22Rv1 (cell line): Measurements from ENCODE around the gene IRGC.

ENCODE experiments used
- ZFX ChIP-seq: fragments of 450-650 bp; IDR thresholded peaks from 2 replicates; pipeline ENCODE4 v1.6.1; 2017; ENCODE audit warnings: antibody characterized with exemption, borderline replicate concordance
- TF ChIP-seq, protein P1 (sequence below): fragments of 450-650 bp; IDR thresholded peaks from 2 replicates; pipeline ENCODE4 v1.5.1; 2017; ENCODE audit warnings: mild to moderate bottlenecking

DNA sequence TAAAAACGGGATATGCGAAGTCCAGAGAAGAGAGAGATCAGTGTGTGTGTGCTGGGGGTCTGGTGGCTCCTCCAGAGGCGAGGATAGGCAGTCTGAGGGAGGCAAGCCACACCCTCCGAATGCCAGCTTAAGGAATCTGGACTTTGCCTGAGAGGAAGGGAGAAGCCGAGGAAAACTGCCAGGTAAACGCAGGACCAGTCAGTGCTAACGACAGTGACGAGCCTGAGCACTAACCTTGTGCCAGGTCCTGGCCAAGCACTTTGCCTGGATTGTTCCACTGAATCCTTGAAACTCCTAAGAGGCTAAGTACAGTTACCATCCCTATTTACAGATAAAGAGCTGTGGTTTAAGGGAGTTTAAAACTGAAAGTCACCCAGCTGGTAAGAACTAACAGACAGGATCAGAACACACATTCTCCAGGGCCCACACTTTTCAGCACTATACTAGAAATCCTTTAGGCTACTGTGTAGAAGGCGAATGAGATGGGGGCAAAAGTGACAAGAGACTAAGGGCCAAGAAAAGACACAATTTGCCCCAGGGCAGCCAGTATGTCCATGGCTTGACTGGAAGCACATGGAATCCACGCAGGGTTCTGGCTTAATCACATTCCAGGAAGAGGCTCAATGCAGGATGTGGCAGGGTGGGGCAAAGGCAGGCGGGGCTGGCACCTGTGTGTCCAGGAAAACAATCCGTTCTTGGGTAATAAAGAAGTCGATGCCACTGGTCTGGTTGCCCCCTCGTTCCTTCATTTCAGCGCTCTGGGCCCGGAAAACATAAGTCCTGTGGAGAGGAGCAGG, 23.8 kb downstream of the IRGC start:
- TF ChIP-seq, protein P1, sequence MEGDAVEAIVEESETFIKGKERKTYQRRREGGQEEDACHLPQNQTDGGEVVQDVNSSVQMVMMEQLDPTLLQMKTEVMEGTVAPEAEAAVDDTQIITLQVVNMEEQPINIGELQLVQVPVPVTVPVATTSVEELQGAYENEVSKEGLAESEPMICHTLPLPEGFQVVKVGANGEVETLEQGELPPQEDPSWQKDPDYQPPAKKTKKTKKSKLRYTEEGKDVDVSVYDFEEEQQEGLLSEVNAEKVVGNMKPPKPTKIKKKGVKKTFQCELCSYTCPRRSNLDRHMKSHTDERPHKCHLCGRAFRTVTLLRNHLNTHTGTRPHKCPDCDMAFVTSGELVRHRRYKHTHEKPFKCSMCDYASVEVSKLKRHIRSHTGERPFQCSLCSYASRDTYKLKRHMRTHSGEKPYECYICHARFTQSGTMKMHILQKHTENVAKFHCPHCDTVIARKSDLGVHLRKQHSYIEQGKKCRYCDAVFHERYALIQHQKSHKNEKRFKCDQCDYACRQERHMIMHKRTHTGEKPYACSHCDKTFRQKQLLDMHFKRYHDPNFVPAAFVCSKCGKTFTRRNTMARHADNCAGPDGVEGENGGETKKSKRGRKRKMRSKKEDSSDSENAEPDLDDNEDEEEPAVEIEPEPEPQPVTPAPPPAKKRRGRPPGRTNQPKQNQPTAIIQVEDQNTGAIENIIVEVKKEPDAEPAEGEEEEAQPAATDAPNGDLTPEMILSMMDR = no peak
- no peak for TF ChIP-seq ZFX
